HL-60/S4 treated with phorbol 12-myristate 13-acetate at 8.2 ng/mL for 4 days and 3 days (cell line): ENCODE measurements around the gene C1orf122.

ENCODE experiments used
- in situ Hi-C: fragments of 300-500 bp; cut with MboI; formaldehyde crosslinking; loops from 2 replicates; pipeline ENCODE4 v1.15.0; 2022; ENCODE audit warnings: low sequenced_read_pairs

The C1orf122 gene

GRCh38 chr1:37844536-37844935 is 36.9 kb downstream of the C1orf122 start:
- in situ Hi-C loops = no loop called here

DNA sequence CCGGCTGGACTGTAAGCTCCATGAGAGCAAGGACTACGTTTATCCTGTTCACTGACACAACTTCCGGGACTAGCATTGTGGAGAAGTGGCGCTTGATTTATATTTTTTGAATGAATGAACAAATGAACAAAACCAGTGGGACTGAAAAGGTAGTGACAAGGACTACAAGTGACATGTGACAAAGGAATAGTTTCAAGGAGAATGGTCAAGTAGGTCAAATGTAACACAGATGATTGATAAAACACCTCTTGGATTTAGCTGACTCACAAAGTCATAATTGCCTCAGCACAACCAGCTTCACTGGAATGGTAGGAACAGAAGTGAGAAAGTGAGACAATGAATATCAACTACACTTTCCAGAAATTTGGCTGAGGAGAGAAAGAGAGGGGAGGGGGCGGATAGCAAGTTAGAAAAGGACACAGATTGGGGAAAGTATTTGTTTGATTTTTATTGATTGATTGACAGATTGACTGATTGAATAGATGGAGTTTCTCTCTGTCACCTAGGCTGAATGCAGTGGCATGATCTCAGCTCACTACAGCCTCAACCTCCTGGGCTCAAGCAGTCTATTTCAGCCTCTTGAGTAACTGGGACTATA is 37.6 kb downstream of the C1orf122 start:
- in situ Hi-C loops = no loop called here

DNA sequence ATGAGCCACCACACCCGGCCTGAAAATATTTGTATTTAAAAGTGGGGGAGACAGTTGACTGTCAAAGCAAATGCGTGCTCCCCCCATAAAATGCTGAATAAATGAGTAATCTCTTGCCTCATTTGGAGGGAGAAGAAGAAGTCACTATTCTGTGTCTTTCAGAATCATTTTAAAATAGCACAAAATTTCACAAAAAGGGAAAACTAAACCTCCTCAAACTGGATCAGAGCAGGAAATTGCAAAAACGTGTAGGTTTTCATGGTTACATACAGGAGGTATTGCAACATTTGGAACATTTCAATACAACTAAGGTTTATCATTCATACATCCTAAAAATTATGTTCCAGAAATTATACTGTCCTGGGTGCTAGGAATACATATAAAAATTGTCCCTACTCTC is 38.2 kb downstream of the C1orf122 start:
- in situ Hi-C loops = no loop called here

DNA sequence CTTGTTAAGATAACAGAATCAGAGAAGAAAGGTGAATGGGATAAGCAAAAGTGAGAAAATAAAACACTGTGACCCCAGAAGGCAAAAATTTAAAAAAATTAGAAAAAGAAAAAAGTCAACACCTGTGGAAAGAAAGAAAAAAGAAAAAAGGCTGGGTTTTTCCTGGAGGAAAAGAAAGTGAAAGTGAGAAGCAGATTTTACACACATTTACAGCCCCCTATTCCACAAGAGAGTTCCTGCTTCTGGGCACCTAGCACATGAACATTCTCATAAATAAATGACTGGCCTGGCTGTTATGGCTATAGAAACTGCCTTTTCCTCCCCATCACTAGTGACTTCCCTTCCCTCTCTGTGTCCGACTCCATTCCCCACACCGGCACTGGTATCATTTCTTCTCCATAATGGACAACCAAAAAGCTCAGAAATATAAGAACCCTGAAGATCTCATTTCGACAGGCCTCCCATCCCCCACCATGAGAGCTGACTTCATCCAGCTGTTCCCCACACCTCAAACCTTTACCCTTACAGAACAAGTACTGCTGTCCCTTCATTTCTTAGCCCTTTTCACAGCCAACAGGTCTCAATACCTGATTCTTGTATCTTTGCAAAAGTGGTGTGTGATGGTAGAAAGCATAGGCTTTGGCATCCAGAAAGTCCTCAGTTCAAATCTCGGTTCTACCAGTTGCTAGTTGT is 39.2 kb downstream of the C1orf122 start:
- in situ Hi-C loops = no loop called here

- in situ Hi-C loops = no loop called here
Measured at GRCh38 chr1:37849480-37849879, 41.9 kb downstream of the C1orf122 start.

DNA sequence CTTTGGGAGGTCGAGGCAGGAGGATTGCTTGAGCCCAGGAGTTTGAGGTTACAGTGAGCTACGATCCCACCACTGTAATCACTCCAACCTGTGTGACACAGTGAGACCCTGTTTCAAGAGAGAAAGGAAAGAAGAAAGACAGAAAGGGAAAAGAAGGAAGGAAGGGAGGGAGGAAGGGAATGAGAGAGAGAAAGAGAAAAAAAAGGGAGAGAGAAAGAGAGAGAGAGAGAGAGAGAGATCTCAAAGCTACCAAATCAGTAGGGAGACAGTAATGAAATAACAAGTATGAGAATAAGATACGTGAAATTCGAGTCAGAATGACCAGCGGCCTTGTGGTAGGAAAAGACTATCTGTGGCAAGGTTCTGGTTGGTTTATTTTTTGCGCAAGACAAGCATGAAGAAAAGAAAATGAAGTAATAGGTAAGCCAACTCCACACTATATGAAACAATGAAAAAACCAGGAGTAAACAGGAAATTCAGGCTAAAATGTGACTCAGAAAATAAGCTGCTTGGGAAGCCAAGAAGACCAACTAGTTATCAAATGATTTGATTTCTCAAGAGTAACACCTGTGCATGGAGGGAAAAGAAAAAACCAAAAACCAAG is 42.9 kb downstream of the C1orf122 start:
- in situ Hi-C loops = no loop called here

DNA sequence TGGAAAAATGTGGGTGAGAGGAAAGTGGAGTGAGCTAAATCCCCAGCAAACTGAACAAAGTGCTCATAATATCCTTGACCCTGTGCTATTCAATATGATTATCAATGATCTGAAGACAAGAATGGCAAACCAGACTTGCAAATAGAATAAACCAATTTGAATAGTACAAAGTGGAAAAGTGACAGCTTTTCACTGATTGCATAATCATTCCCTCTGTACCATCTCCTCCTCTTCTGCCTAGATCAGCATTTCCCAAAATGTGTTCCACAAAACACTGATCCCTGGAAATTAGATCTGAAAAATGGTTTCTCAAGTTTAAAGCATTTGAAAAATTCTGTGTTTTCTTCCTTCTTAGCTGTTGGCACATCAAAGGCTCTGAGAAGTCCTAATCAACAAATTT is 43.7 kb downstream of the C1orf122 start:
- in situ Hi-C loops = no loop called here

- in situ Hi-C loops = no loop called here
Measured at GRCh38 chr1:37851782-37852210, 44.2 kb downstream of the C1orf122 start.

GRCh38 chr1:37853157-37853556 is 45.6 kb downstream of the C1orf122 start:
- in situ Hi-C loops = no loop called here

DNA sequence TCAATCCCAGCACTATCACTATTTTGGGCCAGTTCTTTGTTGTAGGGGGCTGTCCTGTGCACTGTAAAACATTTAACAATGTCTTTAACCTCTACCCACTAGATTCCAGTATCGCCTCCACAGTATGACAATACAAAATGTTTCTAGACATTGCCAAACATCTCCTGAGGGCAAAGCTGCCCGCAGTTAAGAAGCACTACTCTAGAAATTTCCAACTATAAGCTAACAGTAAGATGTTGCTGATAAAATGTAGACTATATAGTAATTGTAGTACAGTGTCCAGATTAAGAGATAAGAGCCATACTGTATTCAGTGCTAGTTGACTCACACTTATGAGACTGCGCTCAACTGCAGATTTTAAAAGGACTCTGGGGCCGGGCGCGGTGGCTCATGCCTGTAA is 46.8 kb downstream of the C1orf122 start:
- in situ Hi-C loops = no loop called here
